Measurements from ENCODE around the gene NCOA6.

The NCOA6 gene

DNA sequence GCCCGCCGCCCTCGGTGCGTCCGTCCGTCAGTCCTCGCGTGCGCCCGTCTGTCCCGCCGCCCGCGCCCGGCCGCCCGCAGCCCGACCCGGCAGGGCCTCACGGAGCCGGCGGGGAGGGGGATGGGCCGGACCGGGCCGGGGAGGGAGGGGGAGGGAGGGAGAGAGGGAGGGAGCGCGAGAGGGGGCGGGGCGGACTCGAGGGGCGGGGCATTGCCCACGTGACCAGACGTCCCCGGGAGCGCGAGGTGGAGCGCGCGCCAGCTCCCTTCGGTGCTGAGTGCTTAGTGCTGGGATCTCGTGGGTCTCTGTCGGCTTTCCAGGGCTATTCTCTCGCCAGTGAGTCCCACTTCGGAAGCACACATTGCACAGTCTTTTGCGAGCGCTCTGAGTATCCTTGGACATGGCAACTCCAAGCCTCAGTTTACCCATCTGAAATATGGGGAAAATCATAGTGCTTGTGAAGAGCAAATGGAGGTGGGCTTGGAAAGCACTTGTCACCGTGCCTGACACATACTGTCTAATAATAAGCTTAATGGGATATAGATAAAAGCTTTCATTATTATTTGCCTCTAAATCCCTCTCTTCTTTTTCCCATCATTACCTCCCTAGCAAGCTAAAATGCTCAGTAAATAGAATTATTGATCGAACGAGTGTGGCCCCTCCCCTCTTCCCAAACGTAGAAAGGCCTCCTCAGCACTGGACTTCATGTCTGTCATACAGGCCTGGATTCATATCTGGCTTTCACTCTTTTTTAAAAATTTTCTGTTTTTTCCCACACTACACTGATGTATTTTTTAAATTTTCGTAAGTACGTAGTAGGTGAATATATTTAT, at the start of gene NCOA6:
Gene NCOA6 (minus strand): TSS at position 122 of the 833 bp plus-strand sequence. CDS start 43,296 bp downstream, outside the sequence.
- DNase-seq (ENCODE audit: low read depth): peak; percentile 80

DNA sequence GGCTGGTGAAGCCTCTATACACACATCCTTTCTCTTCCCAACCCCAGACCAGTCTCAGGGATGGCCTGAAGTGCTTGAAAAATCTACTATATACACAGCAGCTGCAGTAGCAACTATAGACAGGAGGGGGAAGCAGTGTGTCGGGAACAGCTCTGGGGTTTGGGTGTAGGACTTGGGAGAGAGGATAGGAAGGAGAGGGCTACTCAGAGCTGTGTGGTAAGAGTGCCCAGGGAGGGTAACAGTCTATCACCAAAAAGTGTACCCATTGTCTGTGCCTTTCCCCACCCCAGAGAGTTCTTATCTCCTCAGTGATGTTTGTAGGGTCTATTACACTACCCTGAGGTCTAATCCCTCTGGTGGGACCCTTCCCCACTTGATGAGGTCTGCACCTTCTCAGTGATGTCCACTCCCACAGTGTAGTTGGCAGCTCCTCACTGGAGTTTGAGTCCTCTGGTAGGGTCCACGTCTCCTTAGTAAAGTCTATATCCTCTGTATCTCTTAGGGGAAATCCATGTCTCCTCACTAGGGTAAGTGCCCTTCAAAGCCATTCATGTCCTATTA, 48.7 kb upstream of the NCOA6 start:
- peak; percentile 38 for DNase-seq (ENCODE audit: low read depth)

DNA sequence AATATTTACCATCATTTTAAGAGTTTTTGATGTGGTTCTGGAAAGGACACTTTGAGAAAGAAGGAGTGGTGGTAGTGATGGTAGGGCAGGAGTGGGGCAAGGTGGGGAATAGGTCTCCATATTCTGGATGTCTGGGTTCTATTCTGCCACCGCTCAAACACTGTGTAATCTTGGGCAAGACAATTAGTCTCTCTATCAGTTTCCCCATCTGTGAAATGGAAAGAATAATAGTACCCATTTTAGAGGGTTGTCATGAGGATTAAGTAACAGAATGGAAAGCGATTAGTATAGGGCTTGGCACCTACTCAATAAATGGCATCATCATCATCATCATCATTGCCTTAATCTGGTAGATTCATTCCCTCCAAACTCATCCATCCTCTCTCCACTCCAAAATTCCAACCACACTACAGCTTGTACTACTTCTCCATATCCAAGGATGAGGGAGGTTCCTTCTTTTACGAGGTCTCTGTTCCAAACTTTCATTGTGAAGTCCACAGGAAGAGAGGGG, 48.2 kb upstream of the NCOA6 start:
- DNase-seq (ENCODE audit: low read depth): no peak

DNA sequence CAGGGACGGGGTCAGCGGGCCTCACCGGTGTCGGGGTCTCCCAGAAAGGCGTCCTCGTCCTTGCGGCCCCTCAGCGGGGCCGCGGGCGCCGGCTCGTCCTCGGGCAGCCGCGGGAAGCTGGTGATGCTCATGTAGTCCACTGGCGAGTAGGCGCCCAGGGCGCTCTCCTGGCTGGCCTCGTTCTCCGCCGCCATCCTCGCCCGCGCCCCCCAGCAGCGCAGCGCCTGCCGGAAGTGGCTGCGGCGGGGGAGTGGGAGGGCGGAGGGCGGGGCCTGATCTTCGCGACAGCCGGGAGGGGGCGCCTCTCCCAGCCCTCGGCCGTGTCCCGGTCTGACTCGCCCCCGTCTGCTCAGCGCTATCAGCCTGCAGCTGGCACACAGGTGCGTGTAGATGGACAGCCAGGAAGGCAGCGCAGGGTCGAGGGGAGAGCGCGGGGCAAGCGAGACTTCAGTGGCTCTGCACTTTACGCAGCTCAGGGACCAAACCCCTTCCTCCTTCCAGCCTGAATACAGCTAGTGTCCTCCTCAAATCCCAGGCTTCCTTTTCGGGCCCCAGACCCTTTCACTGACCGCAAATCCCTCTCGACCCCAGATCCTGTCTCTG, 47.3 kb upstream of the NCOA6 start, which contains the start of gene GGT7:
Gene GGT7 (minus strand): TSS at position 235 of the 603 bp plus-strand sequence. CDS start 41 bp downstream, at position 194.
- DNase-seq (ENCODE audit: low read depth): peak; percentile 83

DNA sequence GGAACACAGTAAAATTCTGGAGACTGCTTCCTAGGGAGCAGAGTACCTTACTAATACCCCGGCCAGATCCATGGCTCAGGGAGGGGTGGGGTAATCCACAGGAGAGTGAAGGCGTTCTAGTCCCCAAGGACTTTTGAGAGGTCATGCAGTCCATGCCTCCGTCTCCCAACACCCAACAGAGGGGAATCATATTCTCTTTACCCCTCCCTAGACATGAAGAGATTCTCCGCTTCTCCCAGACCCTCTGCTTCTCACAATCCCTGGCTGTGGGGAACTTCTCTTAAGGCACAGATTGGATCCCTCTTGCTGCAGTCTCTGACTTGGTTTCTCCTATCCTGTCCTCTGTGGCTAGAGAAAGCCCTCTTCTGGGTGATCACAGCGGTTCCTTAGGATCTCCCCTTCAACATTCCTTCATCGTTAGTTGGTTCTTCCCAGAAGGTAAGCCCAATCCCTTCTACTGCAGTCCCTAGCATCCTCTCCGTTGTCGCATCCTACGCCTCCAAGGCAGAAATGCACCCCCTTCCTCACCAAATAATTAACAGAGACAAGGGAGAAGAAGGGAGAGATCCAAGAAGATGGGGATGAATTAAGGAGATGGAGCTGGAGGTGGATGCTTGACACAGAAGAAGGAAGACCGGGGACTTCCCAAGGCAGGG, 46.6 kb upstream of the NCOA6 start:
- no peak for DNase-seq (ENCODE audit: low read depth)

DNA sequence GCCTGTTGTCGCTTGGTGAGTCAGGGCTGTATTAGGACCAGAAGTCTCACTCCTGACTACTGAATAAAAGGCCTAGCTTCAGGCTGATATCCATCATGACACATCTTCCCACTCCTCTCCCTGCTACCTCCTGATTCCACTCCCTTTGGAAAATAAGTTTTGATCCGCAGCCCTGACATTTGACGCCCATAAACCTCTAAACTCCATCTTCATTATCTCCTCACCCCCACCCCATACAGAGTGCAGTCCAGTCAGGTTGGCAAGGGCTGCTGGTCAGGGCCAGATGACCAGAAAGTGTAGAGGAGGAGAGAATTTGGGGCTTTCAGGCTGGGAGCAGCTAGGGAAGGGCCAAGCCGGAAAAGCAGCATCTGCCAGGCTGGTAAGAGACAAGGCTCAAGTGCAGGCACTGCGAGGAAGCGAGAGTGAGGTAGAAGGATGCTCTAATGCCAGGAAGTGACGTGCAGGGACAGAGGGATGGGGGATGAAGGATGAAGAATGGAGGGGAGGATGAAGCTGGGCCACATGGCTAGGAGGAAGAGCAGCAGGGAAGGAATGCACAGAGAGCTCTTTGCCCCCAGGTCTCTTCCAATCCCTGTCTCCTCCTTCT, 46.0 kb upstream of the NCOA6 start:
- no peak for DNase-seq (ENCODE audit: low read depth)

DNA sequence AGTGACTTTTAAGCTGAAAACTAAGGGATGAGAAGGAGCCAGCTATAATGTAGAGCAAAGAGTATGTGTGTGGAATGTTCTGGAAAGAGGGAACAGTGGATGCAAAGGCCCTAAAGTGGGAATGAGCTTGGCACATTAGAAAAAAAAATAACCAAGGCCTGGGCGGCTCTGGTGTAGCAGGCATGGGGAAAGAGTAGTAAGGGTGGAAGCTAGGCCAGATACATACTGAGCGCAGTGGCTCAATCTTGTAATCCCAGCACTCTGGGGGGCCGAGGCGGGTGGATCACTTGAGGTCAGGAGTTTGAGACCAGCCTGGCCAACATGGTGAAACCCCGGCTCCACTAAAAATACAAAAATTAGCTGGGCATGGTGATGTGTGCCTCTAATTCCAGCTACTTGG, 38.8 kb upstream of the NCOA6 start:
- no peak for DNase-seq (ENCODE audit: low read depth)

DNA sequence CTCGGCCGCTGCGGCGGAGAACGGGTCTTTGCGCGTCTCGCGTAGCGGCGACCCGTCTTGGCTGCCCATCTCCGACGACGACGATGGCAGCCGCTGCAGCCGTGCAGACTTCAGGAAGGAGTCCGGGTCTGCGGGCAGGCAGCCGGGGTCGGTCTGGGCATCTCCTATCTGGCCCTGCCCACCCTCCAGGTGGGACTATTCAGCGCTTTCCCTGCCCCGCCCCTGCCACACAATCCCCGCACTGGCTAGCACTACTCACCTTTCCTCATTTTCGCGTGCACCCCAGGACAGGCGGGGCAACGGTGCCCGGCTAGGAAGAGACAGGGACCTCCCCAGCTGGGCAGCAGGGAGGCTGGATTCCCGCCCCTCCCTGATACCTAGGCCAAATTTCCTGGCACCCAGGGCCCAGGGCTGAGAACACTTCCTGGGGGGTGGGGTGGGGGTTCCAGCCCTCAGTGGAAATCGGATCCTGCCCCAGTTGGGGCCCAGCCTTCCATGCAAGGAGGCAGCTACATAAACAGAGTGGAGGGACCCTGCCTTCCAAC, 38.0 kb upstream of the NCOA6 start:
- DNase-seq (ENCODE audit: low read depth): no peak

DNA sequence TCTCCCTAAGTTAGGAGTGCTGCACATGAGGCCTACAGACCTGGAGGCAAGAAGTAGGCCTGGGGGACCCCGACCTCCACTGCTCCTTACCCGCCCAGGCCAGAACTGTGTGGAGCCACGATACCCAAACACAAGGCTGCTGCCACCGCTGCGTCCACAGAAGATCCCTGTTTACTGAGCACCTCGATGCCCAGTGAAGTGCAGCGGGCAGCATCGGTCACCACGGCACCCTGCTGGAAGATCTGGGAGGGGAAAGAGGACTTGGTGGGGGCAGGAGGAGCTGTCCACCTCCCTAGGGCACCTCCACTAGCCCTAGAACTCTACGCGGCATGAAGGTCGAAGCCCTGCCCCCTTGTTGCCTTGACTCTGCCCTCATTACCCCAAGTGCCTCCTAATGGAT, 37.3 kb upstream of the NCOA6 start:
- DNase-seq (ENCODE audit: low read depth): no peak

DNA sequence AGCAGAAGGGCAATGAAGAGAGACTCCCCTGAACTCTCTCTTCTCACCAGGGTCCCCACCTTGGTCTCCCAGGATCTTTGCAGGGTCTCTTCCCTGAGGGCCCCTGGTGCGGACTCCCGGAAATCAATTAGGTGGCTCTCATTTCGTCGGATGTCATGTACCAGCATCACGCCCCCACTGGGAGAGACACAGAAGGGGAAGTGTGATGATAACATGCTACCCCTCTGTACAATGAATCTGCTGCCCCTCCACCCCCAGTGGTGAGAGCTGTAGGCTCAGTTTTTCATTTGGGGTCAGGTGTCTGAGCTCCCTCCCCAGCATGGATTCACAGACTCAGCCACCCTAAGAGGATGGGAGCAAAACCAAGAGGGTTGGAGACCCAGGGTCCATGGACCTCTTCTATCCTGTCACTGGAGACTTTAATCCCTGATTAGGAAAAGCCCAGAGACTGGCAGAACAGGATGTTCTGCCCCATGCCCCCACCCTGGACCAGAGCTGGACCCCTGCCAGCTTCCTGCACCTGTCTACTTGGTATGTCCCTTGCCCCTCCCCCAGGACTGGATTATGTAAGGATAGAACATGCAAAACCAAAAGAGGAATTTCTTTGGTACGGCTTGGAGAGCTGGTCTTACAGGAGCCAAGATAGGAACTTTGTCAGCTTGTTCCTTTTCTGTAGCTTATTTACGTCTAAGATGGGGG, 36.1 kb upstream of the NCOA6 start:
- no peak for DNase-seq (ENCODE audit: low read depth)

DNA sequence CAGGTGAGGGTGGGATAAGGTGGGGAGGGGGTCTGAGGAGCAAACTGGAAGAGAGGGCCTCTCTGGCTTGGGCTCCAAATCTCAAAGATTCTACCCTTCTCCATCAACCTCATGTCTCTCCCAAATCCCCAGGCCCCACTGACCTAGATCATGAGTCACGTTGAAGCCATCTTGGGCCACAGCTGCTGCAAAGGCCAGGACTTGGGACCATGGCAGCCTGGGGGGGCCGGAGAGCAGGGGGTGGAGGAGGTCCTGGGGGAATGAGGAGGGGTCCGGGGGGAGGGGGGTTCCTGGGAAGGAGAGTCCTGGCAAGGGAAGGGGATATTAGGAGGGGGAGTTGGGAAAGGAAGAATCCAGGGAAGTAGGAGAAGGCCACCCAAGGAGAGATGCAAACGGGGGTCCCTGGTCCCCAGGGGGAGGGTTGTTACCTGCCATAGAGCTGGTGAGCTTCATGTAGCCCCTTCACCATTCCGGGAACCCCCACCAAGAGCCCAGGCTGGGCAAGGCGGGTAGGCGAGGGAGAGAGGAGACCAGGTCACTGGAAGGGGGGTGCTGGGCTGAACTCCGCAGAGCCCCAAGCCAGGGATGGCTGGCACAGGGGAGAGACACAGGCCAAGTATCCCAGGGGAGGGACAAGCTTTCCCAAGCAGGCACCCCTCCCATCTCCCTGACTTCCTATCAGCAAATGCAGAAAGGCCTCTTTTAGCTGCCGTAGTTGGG, 34.5 kb upstream of the NCOA6 start:
- no peak for DNase-seq (ENCODE audit: low read depth)

DNA sequence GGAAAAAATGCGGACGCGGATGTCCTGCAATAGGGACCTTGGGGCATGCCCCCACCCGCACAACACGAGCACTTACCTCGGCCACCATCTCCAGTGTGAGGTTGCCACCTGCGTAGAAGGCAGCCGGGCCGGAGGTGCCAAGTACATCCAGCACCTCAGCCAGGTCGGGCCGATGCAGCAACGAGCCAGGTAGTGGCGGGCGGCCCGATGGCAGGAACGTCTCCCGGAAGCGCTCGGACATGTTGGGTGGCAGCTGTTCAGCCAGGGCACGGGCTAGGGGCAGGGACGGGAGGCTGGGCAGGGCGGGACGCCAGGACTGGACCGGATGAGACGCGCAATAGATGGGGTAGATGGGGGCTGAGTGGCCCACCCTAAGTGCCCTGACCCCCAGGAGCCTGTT, 33.9 kb upstream of the NCOA6 start:
- DNase-seq (ENCODE audit: low read depth): no peak

DNA sequence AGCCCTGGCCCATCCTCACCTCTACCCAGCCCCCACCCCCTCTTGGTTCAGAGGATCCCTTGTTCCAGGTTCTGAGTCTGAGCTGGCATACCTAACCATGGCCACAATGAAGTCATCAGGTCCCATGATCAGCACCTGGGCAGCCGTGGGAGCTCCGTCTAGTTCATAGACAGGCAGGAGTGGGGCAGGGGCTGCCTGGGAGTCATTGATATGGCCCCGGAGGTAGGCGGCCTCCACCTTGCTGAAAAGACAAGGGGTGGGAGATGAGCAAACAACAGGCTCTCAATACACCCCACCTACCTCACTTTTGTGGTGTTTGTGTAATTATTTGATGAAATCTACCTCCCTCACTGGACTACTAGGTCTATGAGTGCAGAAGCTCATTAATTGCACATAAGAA, 26.8 kb upstream of the NCOA6 start:
- DNase-seq (ENCODE audit: low read depth): no peak

DNA sequence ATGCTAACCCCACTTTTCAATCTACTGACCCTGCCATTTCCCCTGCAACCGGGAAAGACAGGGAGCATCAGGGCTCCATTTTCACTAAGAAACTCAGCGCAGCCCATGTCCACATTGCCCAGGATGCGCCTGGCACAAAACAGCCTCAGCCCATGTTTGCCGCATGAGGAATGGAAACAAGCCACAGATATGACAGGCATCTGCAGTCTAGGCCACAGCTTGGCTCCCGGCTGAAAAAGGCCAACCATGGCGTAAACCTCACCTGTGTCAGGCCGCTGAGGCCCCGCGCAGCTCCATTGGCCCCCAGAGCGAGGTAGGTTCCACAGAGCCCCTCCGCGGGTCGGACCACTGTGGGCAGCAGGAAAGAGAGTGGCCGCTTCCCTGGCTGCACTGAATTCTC, 25.5 kb upstream of the NCOA6 start:
- no peak for DNase-seq (ENCODE audit: low read depth)

DNA sequence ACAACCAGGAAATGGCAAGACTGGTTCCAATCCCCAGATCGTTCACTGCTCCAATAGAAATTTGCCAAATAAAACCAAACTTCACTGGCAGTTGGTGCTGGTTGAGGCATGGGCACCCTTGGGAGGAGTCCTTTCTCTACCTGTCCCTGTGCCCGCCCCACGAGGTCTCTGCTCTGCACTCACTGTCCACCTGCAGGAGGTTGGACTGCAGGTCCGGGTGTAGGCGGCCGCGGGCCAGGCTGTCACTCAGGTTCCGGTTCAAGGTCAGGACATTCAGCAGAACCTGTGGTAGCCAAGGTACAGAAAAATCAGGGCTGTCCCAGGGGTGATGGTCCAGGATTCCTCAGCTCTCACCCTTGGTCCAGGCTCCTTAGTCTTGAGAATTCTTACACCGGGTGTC, 24.3 kb upstream of the NCOA6 start:
- DNase-seq (ENCODE audit: low read depth): no peak

DNA sequence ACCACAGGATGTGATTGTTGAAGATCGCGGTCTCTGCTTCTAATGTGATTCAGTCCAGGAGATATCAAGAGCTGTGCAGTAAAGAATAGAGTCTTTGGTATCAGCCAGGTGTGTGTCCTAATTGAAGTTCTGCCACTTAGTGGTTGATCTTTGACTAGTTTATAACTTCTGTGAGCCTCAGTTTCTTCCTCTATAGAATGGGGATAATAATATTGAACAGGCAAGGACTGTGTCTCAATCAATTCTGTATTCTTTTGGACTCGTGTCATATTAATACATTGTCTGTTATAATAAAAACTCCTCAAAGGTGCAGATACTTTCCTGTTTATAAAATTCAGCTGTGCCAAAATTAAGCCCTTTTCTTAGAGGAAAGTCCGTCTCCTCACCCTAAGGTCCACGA, 23.1 kb upstream of the NCOA6 start:
- DNase-seq (ENCODE audit: low read depth): no peak

DNA sequence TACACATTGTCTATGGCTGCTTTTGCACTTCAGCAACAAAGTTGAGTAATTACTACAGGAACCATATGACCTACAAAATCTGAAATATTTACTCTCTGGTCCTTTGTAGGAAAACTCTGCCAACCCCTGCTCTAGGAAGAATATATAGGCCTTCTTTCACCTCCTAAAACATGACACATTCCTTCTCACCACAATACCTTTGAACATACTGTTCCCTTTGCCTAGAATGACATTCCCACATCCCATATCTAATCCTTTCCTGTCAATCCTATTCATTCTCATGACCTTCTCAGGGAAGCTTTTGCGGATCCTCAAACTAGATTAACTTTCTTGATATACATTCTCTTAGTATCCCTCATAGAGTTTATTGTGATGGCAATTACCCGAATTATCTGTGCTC, 18.0 kb upstream of the NCOA6 start:
- DNase-seq (ENCODE audit: low read depth): no peak

DNA sequence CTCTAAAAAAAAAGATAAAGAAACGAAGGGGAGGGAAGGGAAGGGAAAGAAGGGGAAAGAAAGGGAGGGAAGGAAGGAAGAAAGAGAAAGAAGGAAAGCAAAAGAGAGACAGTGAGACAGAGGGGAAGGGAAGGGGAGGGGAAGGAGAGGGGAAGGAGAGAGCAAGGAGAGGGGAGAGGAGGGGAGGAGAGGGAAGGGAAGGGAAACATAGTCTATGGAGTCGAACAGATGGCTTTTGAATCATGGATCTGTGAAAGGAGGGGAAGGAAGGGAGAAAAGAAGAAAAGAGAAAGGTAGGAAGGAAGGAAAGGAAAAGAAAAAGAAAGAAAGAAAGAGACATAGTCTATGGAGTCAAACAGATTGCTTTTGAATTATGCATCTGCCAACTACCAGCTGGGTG, 16.7 kb upstream of the NCOA6 start:
- no peak for DNase-seq (ENCODE audit: low read depth)

DNA sequence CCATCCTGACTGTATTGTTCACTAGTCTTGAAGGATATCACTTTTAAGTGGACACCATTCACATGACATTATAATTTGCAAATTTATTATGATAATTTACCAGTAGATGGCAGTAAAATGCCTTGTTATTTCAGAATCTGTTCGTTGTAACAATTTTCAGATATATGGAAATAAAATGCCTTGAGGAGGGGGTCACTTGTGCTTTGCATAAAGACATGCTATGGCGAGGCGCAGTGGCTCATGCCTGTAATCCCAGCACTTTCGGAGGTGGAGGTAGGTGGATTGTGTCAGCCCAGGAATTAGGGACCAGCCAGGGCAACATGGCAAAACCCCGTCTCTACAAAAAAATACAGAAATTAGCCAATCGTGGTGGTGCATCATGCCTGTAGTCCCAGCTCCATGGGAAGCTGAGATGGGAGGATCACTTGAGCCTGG, 9.0 kb upstream of the NCOA6 start:
- DNase-seq (ENCODE audit: low read depth): no peak

DNA sequence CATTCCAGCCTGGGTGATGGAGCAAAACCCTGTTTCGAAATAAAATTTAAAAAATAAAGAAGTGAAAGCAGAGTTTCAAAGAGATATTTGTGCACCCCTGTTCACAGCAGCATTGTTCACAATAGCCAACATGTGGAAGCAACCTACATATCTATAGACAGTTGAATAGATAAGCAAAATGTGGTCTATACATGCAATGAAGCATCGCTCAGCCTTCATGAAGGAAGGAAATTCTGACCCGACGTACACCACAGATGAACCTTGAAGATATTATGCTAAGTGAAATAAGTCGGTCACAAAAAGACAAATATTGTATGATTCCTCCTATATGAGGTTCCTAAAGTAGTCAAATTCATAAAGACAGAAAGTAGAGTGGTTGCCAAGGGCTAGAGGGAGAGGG, 6.5 kb upstream of the NCOA6 start:
- no peak for DNase-seq (ENCODE audit: low read depth)

DNA sequence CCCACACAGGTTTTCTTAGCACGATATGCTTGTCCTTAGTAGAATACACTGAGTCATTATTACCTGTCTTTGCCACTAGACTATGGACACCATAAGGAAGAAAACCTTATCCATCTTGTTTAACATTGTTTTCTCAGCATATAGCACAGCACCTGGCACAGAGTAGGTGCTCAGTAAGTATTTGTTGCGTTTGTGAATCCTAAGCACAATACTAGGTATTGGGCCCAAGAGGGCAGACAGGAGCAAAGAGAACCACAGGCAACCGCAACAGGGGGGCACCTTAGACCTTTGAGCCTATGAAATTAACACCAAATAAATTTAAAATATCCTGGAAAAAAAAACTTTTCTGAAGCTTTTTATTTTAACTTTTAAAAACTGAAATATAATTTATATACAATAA, 3.7 kb upstream of the NCOA6 start:
- no peak for DNase-seq (ENCODE audit: low read depth)
